Memory B cell (primary cell): ENCODE results near the gene LRCH4.
"Not testable (repeated sequence)": the region's sequence is repeated elsewhere in the genome, so short reads cannot be mapped to it uniquely, and the experiment has no call there.

Experiments used
- ATAC-seq: fragments of 150-1000 bp; cut with Tn5 transposase; 2 replicates; pipeline ENCODE4 v1.10.0; 2021; ENCODE audit warnings: low read depth, mild to moderate bottlenecking, moderate library complexity
- DNase-seq, 2 donors: peaks; one replicate each; pipeline ENCODE4 v3.0.0; 2022; ENCODE audit warnings: low spot score in 2 of 2
- H3K27ac Mint-ChIP-seq: one replicate; pipeline ENCODE4 v1.8.0; 2022; ENCODE audit warnings: mild to moderate bottlenecking, moderate library complexity, mixed read lengths
- H3K27me3 Mint-ChIP-seq: one replicate; pipeline ENCODE4 v1.8.0; 2022; ENCODE audit warnings: mixed read lengths
- H3K36me3 Mint-ChIP-seq: one replicate; pipeline ENCODE4 v1.8.0; 2022; ENCODE audit warnings: mild to moderate bottlenecking, mixed read lengths
- H3K4me1 Mint-ChIP-seq: one replicate; pipeline ENCODE4 v1.8.0; 2022; ENCODE audit warnings: mixed read lengths
- H3K4me3 Mint-ChIP-seq: one replicate; pipeline ENCODE4 v1.8.0; 2022; ENCODE audit warnings: mild to moderate bottlenecking, moderate library complexity, mixed read lengths
- H3K9me3 Mint-ChIP-seq: one replicate; pipeline ENCODE4 v1.8.0; 2022; ENCODE audit warnings: mixed read lengths

Gene LRCH4

DNA sequence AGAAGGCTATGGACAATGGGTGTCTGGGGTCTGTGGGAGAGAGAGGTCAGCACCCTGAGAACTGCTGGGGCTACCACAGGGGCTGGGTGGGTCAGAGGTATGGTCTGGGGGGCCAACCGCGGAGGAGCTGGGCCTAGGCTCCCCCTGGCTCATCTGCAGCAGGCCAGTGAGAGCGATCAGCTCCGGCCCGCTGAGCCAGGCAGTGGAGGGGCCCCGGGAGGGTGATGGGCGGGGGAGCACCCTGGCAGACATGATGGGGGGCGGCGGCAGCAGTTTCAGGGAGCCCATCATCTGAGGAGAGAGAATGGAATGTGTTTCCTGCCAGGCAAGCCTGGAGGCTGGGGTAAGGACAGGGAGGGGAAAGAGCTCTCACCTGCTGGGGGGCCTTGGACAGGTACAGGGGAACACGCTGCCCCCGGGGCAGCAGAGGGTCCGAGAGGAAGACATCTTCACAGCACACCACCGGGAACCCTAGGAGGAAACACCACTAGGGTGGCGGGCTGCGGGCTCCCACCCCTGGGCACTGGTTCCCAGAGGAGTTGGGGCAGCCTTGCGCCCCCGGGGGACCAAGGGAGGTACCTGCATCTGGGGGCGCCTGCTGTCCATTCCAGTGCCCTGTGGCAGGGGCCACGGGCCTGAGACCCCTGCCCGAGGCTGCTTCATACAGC, 13.5 kb downstream of the LRCH4 start:
- Mint-ChIP-seq H3K27me3 (no peaks in the 10 kb centered on the region), H3K9me3 (no peaks in the 10 kb centered on the region), H3K27ac (no peak overlapping the region), H3K36me3 (peaks cover 25% of the 10 kb centered on the region), H3K4me1 (peaks cover 22% of the 10 kb centered on the region), H3K4me3 (no peak overlapping the region)
- DNase-seq (no peak), ATAC-seq (no peak)

DNA sequence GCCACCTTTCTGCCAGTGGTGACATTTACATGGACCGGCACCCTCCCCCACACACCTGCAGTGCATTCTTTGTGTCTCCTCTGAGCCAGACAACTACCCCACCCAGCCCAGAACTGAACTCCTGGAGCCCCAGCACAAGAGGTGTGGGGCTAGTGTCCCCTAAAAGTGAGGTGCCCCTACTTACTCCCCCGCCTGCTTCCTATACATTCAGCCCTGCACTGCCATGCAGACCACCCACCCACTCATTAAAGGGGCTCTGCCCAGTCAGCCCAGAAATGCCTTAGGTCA, 14.2 kb downstream of the LRCH4 start:
- no peak for ATAC-seq
- Mint-ChIP-seq H3K4me1 (peaks cover 25% of the 10 kb centered on the region), H3K36me3 (peaks cover 24% of the 10 kb centered on the region), H3K4me3 (no peak overlapping the region), H3K27me3 (no peaks in the 10 kb centered on the region), H3K9me3 (no peaks in the 10 kb centered on the region), H3K27ac (no peak overlapping the region)
- DNase-seq, result no peak

DNA sequence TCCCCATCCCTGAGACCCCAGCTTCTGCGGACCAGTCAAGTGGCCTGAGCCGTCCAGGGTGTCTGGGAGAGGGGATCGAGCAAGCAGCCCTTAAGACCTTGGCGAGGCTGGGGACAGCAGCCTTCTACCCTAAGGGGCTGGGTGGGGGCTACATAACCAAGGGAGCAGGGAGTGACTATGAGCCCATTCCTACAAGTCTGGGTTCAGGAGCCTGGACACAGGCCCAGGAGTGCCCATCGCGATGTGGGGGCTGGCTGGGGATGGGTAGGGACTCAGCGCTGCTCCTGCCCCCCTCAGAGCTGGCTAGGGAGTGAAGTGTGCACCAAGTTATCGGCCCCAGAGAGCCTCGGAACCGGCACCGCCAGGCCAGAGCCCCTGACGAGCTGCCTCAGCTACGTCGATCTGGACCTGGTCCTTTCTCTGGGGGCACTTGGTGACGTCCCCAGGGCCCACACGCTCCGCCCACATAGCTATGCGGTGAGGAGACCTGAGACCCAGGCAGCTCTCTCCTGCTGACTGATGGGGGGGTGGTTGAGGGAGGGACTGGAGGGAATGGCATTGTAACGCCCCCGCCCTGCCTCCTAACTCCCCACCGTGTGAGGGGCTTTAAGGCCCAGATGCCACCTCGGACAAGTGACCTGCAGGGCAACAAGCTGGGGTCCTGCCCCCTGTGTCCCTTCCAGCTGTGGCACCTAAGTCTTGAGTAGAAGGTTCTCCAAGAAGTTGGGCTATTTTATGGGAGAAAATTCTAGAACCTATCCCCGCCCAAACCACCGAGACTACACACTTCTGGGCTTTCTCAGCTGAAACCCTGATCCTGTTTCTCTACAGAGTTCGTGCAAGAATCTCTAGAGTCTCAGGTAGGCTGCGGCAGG, 14.7 kb downstream of the LRCH4 start:
- H3K4me3 Mint-ChIP-seq, result no peak overlapping the region
- H3K4me1 Mint-ChIP-seq, result peaks cover 28% of the 10 kb centered on the region
- ATAC-seq, result no peak
- peaks cover 18% of the 10 kb centered on the region for H3K36me3 Mint-ChIP-seq
- no peak for DNase-seq
- no peaks in the 10 kb centered on the region for H3K9me3 Mint-ChIP-seq
- H3K27ac Mint-ChIP-seq, result no peak overlapping the region
- H3K27me3 Mint-ChIP-seq, result no peaks in the 10 kb centered on the region

DNA sequence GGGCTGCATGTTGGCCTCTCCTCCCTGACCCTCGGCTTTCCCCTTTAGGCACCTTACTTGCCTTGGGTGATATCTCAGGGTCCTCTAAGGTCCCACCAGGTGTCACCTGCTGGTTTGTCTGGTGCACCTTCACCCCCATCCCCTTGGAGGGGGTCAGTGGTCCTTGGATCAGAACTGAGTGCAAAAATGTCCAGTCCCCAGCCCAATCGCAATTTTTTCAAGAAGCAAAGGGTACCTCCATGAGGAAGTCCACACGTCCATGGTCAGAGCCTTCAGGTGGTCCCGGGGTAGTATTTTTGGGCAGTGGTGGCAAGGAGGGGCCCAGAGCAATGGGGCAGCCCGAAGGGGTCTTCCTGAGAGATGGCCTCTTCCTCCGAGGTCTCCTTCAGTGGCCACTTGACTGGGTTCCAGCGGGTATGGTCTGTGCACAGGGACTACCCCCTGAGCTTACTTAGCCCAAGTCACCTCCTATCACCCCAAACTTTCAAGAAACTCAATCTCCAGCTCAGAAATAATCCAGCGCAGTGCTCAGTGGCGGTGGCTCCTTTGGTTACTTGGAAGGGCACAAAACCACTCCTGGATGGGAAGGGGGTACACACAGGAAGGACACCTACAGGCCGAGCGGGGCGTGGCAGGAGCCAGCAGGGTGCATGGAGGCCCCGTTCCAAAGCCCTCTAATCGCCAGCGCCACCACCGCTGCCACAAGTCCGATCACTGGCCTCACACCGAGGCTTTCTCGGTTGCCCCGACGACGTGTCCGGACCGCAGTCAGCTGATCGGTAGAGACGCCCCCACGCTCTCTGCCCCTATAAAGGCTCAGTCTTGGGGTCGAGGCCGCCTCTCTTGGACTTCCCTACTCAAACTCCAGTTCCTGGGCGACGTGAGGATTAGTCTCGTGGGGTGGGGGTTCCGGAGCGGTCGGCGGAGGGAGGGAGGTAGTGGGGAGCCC, 16.8 kb downstream of the LRCH4 start:
- no peaks in the 10 kb centered on the region for H3K9me3 Mint-ChIP-seq
- H3K4me3 Mint-ChIP-seq, result peak overlapping the region; percentile 49
- H3K27me3 Mint-ChIP-seq, result no peaks in the 10 kb centered on the region
- no peak for DNase-seq
- ATAC-seq, result peak; percentile 32
- H3K4me1 Mint-ChIP-seq, result peaks cover 28% of the 10 kb centered on the region
- peak overlapping the region; percentile 53 for H3K27ac Mint-ChIP-seq
- peaks cover 6% of the 10 kb centered on the region for H3K36me3 Mint-ChIP-seq

GRCh38 chr7:100568176-100568895, 17.6 kb downstream of the LRCH4 start:
- Mint-ChIP-seq H3K4me1 (peaks cover 28% of the 10 kb centered on the region), H3K36me3 (peaks cover 7% of the 10 kb centered on the region), H3K4me3 (peak overlapping the region; percentile 49), H3K9me3 (no peaks in the 10 kb centered on the region), H3K27me3 (no peaks in the 10 kb centered on the region), H3K27ac (peak overlapping the region; percentile 6)
- ATAC-seq (no peak), DNase-seq (no peak)

GRCh38 chr7:100567751-100568175, 18.2 kb downstream of the LRCH4 start:
- H3K4me3 Mint-ChIP-seq, result no peak overlapping the region
- H3K27me3 Mint-ChIP-seq, result no peaks in the 10 kb centered on the region
- peaks cover 9% of the 10 kb centered on the region for H3K36me3 Mint-ChIP-seq
- DNase-seq (no peak), ATAC-seq (peak; percentile 33)
- peak overlapping the region; percentile 6 for H3K27ac Mint-ChIP-seq
- peaks cover 28% of the 10 kb centered on the region for H3K4me1 Mint-ChIP-seq
- no peaks in the 10 kb centered on the region for H3K9me3 Mint-ChIP-seq

DNA sequence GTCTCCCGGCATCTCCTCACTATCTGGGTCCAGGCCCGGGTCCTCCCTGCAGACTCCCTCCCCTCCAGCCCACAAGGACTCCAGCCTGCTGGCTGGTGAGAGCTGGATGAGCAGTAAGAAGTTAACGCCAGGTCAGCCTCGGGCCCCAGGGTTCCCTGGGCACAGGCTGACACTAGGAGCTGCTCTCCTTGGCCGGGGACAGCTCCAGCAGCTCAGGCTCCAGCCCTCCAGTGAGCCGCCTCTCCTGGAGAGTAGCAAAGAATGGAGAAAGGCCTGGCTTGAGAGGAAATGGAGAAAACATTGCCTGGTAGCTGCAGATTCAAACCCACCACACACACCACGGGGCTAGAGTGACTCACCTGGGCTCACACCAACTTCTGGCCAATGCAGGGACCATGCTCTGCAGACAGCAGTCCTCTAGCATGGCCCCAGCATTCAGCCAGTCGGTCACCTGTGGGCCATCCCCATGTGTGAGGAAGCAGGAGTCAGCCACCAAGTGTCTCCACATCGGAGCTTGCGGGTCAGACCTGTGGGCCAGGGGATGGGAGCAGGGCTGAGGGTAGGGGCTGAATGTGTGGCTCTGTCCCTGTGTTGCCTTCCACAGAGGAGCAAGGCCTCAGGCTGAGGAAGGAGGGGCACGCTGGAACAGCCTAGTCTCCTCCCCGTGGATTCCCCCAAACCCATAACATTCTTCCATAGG, 18.7 kb downstream of the LRCH4 start:
- ATAC-seq, result no peak
- peak overlapping the region; percentile 6 for H3K27ac Mint-ChIP-seq

GRCh38 chr7:100566018-100566531, 19.9 kb downstream of the LRCH4 start:
- Mint-ChIP-seq H3K9me3 (no peaks in the 10 kb centered on the region), H3K36me3 (peaks cover 4% of the 10 kb centered on the region), H3K27me3 (no peaks in the 10 kb centered on the region), H3K4me1 (peaks cover 23% of the 10 kb centered on the region), H3K27ac (no peak overlapping the region), H3K4me3 (no peak overlapping the region)
- DNase-seq (no peak), ATAC-seq (no peak)

More for the DNA sequence above, 18.7 kb downstream of the LRCH4 start:
- H3K4me3 Mint-ChIP-seq, result no peak overlapping the region
- H3K27me3 Mint-ChIP-seq, result no peaks in the 10 kb centered on the region
- no peak for DNase-seq
- peaks cover 28% of the 10 kb centered on the region for H3K4me1 Mint-ChIP-seq
- peaks cover 6% of the 10 kb centered on the region for H3K36me3 Mint-ChIP-seq
- no peaks in the 10 kb centered on the region for H3K9me3 Mint-ChIP-seq

DNA sequence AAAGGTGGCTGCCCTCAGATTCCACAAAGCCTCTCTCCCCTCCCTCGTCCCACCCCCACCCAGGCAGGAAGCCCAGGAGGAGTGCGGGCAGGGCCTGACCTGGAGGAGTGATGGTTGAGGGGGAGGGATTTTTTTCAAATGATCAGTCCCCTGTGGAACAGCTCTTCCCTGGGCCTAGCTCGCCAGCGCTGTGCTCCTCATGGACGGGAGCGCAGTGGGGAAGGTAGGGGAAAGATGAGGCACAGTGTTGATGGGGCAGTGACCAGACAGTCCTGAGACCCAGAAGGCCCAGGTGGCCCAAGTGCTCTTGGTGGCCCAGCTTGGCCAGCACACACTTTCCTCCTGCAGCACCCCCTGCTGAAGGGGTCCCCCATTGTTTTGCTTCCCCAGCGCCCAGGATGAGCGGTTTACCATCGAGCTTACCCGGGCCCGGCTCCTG, 20.8 kb downstream of the LRCH4 start:
- ATAC-seq, result no peak
- no peak for DNase-seq
- no peak overlapping the region for H3K27ac Mint-ChIP-seq
- no peak overlapping the region for H3K4me3 Mint-ChIP-seq
- peaks cover 4% of the 10 kb centered on the region for H3K36me3 Mint-ChIP-seq
- H3K27me3 Mint-ChIP-seq, result no peaks in the 10 kb centered on the region
- H3K9me3 Mint-ChIP-seq, result no peaks in the 10 kb centered on the region
- H3K4me1 Mint-ChIP-seq, result peaks cover 23% of the 10 kb centered on the region

DNA sequence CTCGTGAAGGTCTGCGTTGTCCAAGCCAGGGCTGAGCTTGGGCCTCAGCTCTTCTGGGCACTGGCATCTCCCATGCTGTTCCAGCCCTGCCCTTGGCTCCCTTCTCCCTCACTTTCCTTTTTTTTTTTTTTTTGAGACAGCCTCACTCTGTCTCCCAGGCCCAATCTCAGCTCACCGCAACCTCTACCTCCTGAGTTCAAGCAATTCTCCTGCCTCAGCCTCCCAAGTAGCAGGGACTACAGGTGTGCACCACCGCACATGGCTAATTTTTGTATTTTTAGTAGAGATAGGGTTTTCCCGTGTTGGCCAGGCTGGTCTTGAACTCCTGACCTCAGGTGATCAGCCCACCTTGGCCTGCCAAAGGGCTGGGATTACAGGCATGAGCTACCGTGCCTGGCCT, 21.5 kb downstream of the LRCH4 start:
- H3K27ac Mint-ChIP-seq, H3K36me3 Mint-ChIP-seq, DNase-seq: not testable (repeated sequence)

DNA sequence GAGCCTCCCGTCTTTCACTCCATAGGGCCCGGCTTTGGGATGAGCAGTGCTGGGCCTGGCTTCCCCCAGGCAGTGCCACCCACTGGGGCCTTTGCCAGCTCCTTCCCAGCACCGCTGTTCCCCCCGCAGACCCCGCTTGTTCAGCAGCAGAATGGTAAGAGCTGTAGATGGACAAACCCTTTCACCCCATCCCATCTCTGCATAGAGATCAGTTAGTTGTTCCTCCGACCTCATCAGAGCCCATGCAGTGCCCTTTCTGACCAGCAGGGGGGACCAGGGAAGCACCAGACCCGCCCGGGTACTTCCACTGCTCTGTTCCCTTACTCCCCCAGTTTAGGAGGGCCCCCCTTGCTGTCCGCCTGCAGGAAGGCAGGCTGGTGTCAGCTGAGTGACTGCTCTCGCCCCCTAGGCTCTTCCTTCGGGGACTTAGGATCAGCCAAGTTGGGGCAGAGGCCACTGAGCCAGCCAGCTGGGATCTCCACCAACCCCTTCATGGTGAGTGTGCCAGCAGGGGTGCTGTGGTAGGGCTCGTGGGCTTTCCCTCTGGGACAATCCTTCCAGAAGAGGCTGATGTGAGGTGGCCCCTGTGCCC, 22.0 kb downstream of the LRCH4 start:
- Mint-ChIP-seq H3K9me3 (no peaks in the 10 kb centered on the region), H3K4me3 (no peak overlapping the region), H3K36me3 (peaks cover 4% of the 10 kb centered on the region), H3K27ac (no peak overlapping the region), H3K4me1 (peaks cover 21% of the 10 kb centered on the region), H3K27me3 (no peaks in the 10 kb centered on the region)
- ATAC-seq (peak; percentile 68), DNase-seq (peak; percentile 83 to 89)

More for the DNA sequence above, 21.5 kb downstream of the LRCH4 start:
- H3K27me3 Mint-ChIP-seq, H3K9me3 Mint-ChIP-seq, H3K4me3 Mint-ChIP-seq, ATAC-seq: not testable (repeated sequence)
- peaks cover 23% of the 10 kb centered on the region for H3K4me1 Mint-ChIP-seq

DNA sequence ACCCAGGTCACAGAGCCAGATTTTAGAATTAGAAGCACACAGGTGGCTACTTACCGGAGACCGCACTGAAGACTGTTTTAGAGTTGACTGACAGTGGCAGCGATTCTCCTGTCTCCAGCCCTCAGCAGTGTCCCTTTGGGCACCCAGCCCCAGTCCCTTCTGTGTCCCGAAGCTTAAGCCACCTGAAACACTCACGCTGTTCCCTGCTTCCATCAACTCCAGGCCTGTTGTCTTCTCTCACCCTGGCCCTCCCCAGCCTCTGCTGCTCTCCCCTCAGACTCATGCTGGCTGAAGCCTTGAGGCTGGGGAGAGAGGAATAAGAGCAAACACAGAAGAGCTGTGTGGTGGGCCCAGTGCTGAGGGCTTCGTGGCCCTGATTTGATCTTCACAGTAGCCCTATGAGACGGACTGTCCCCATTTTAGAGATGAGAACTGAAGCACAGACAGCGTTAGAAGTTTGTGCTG, 22.8 kb downstream of the LRCH4 start:
- no peaks in the 10 kb centered on the region for H3K9me3 Mint-ChIP-seq
- DNase-seq (no peak), ATAC-seq (no peak)
- no peak overlapping the region for H3K27ac Mint-ChIP-seq
- H3K4me1 Mint-ChIP-seq, result peaks cover 16% of the 10 kb centered on the region
- no peak overlapping the region for H3K4me3 Mint-ChIP-seq
- H3K27me3 Mint-ChIP-seq, result no peaks in the 10 kb centered on the region
- H3K36me3 Mint-ChIP-seq, result peaks cover 4% of the 10 kb centered on the region
